Kidney (tissue), 13 donors: Measurements from ENCODE around the gene LOC101059915.

Experiments used
- DNase-seq, 5 donors: peaks; one replicate each; pipeline ENCODE4 v3.0.0-alpha.2; 2013 to 2020
- FAIRE-seq: peaks from 2 replicates; lab custom pipeline; 2012; peaks lifted over from hg19 to GRCh38; lab: Jason Lieb, UNC
- H3K27ac ChIP-seq, 2 donors: one replicate each; pipeline ENCODE4 v1.7.0; 2013; ENCODE audit warnings: low read depth in 2 of 2, low read length in 2 of 2, inconsistent platforms in 1 of 2
- H3K27me3 ChIP-seq: one replicate; pipeline ENCODE4 v1.7.1; 2013; ENCODE audit warnings: low read length, inconsistent platforms; ENCODE audit not compliant: control insufficient read depth, insufficient read depth
- H3K36me3 ChIP-seq, 3 donors: one replicate each; pipeline versions ENCODE4 v1.7.0 to v1.7.1; 2013; ENCODE audit warnings: low read length in 3 of 3, control low read depth in 1 of 3, inconsistent platforms in 1 of 3; ENCODE audit not compliant: insufficient read depth in 3 of 3, control insufficient read depth in 2 of 3
- H3K4me1 ChIP-seq, 3 donors: one replicate each; pipeline versions ENCODE4 v1.7.0 to v1.7.1; 2013; ENCODE audit warnings: low read length in 3 of 3, inconsistent platforms in 1 of 3, low read depth in 1 of 3; ENCODE audit not compliant: control insufficient read depth in 2 of 3, insufficient read depth in 2 of 3
- H3K4me3 ChIP-seq, 3 donors: one replicate each; pipeline versions ENCODE4 v1.7.0 to v1.8.1; 2013; ENCODE audit warnings: low read length in 3 of 3, control low read depth in 1 of 3, inconsistent platforms in 1 of 3
- H3K9ac ChIP-seq, 3 donors: one replicate each; pipeline versions ENCODE4 v1.7.0 to v1.7.1; 2013; ENCODE audit warnings: low read length in 3 of 3, control low read depth in 1 of 3, inconsistent platforms in 1 of 3
- H3K9me3 ChIP-seq, 3 donors: one replicate each; pipeline versions ENCODE4 v1.7.0 to v1.7.1; 2013; ENCODE audit warnings: low read length in 3 of 3, control low read depth in 1 of 3, inconsistent platforms in 1 of 3; ENCODE audit not compliant: control insufficient read depth in 2 of 3, insufficient read depth in 1 of 3
- intact Hi-C: fragments of 100-400 bp; cut with DNase I; formaldehyde crosslinking; loops from one replicate; pipeline ENCODE4 v1.11.1; 2022
- TF ChIP-seq, protein P1 (sequence below): IDR thresholded peaks from 3 replicates; pipeline ENCODE4 v1.5.1; 2012; ENCODE audit warnings: mild to moderate bottlenecking, moderate library complexity, borderline replicate concordance; ENCODE audit not compliant: insufficient read depth; ENCODE audit errors: extremely low read depth
- donor health status: control.
- donor health status: control.
- donor health status: control.
- donor health status: control.
- donor health status: control.
- donor health status: DM: yes; HTN: yes; CAD: no.
- donor health status: Normal renal cell carcinoma (clear cell type).

Gene LOC101059915

GRCh38 chrX:71629467-71629866 is 37.9 kb upstream of the LOC101059915 start:
- no peak for FAIRE-seq
- H3K27me3 ChIP-seq: no peaks in the 10 kb centered on the region
- no peak overlapping the region for H3K27ac ChIP-seq
- no peaks in the 10 kb centered on the region for H3K36me3 ChIP-seq
- intact Hi-C loops: no loop called here
- TF ChIP-seq, protein P1, sequence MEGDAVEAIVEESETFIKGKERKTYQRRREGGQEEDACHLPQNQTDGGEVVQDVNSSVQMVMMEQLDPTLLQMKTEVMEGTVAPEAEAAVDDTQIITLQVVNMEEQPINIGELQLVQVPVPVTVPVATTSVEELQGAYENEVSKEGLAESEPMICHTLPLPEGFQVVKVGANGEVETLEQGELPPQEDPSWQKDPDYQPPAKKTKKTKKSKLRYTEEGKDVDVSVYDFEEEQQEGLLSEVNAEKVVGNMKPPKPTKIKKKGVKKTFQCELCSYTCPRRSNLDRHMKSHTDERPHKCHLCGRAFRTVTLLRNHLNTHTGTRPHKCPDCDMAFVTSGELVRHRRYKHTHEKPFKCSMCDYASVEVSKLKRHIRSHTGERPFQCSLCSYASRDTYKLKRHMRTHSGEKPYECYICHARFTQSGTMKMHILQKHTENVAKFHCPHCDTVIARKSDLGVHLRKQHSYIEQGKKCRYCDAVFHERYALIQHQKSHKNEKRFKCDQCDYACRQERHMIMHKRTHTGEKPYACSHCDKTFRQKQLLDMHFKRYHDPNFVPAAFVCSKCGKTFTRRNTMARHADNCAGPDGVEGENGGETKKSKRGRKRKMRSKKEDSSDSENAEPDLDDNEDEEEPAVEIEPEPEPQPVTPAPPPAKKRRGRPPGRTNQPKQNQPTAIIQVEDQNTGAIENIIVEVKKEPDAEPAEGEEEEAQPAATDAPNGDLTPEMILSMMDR: no peak
- no peak overlapping the region for H3K4me3 ChIP-seq
- peaks cover 0 to 5% (median 0%) of the 10 kb centered on the region in 3 donors for H3K4me1 ChIP-seq
- DNase-seq: peak in 2 of 5 donors; percentile 24 to 43
- no peak overlapping the region for H3K9ac ChIP-seq
- H3K9me3 ChIP-seq: no peaks in the 10 kb centered on the region

- TF ChIP-seq, protein P1: no peak
- no peak overlapping the region for H3K4me3 ChIP-seq
- H3K9ac ChIP-seq: no peak overlapping the region
- H3K36me3 ChIP-seq: no peaks in the 10 kb centered on the region
- intact Hi-C loops: no loop called here
- no peaks in the 10 kb centered on the region for H3K9me3 ChIP-seq
- H3K4me1 ChIP-seq: peaks cover 0 to 5% (median 0%) of the 10 kb centered on the region in 3 donors
- DNase-seq (no peak), FAIRE-seq (no peak)
- H3K27me3 ChIP-seq: no peaks in the 10 kb centered on the region
- no peak overlapping the region for H3K27ac ChIP-seq
Observed at GRCh38 chrX:71632923-71633657, 34.3 kb upstream of the LOC101059915 start.

DNA sequence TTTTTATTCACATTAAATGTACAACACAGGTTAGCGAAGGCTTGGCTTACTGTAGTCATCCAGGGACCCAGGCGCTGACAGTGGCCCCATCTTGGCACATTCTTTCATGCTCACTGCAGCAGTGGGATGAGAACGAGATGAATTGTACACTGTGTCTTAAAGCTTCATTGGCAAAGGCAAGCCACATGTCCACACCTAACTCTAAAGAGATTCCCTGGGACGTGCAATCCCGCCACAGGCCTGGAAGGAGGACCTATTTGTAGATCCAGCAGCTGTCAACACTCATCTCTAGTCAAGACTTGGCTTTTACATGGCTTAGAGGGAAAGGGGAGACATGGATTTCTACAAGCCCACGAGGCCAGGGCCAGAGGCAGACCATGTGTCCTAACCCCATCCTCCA is 33.0 kb upstream of the LOC101059915 start:
- FAIRE-seq (no peak), DNase-seq (no peak)
- Histone ChIP-seq H3K4me1 (peaks cover 0 to under 1% (median 0%) of the 10 kb centered on the region in 3 donors), H3K9me3 (no peaks in the 10 kb centered on the region), H3K4me3 (no peak overlapping the region), H3K27me3 (no peaks in the 10 kb centered on the region), H3K27ac (no peak overlapping the region), H3K36me3 (no peaks in the 10 kb centered on the region), H3K9ac (no peak overlapping the region)
- TF ChIP-seq, protein P1: no peak
- intact Hi-C loops: no loop called here
